Gastroesophageal sphincter (tissue), 3 donors: ENCODE data around the gene STK32C.

Experiments
- EP300 ChIP-seq: sonication (generic); formaldehyde crosslinking; IDR thresholded peaks from one replicate; pipeline ENCODE4 v1.6.1; 2017; ENCODE audit warnings: antibody characterized with exemption, mild to moderate bottlenecking
- POLR2AphosphoS5 ChIP-seq: sonication (generic); formaldehyde crosslinking; IDR thresholded peaks from one replicate; pipeline ENCODE4 v1.6.1; 2017; ENCODE audit warnings: antibody characterized with exemption
- TF ChIP-seq, protein P1 (sequence below), 4 experiments: fragments of 200-600 bp in 2 of 4; fragments of 450-650 bp in 2 of 4; sonication (generic) in 1 of 4; IDR thresholded peaks; one replicate each; pipeline ENCODE4 v1.5.1; 2017 to 2019; ENCODE audit warnings: antibody characterized with exemption in 4 of 4, mild to moderate bottlenecking in 2 of 4, moderate library complexity in 2 of 4

DNA sequence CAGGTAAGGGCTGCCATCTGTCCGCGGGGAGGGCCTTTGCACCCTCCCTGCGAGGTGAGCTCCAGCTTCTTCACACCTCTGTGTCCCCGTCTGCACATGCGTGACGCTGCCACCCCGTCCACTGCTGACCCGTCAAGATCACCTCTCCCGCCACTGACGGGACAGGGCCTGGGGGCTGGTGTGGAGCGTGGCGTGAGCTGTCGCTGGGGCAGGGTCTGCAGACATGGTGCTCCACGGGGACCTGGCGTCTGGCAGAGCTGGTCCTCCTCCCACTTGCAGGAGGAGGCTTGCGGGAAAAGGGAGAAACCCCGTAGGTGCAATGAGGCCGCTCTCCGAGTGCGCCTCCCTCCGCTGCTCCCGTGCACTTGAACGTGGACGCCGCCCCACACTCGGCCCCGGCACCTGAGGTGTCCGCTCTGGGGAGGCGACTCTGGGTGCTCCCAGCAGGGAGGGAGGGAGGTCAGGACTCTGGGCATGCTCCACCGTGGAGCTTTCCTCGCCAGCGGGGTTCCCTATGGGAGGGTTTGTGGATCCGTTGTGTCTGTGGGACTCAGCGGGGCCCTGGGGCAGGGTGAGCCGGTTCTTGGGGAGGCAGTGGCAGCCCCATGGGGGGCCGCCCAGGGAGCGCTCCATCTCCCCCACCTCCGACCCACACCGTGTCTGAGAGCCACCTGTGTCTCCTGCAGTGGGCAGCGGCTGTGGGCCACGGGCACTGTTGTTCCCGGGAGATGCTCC is 138.6 kb downstream of the STK32C start:
- TF ChIP-seq, protein P1, sequence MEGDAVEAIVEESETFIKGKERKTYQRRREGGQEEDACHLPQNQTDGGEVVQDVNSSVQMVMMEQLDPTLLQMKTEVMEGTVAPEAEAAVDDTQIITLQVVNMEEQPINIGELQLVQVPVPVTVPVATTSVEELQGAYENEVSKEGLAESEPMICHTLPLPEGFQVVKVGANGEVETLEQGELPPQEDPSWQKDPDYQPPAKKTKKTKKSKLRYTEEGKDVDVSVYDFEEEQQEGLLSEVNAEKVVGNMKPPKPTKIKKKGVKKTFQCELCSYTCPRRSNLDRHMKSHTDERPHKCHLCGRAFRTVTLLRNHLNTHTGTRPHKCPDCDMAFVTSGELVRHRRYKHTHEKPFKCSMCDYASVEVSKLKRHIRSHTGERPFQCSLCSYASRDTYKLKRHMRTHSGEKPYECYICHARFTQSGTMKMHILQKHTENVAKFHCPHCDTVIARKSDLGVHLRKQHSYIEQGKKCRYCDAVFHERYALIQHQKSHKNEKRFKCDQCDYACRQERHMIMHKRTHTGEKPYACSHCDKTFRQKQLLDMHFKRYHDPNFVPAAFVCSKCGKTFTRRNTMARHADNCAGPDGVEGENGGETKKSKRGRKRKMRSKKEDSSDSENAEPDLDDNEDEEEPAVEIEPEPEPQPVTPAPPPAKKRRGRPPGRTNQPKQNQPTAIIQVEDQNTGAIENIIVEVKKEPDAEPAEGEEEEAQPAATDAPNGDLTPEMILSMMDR (IDR thresholded peaks at IDR 0.05), result no peak
- TF ChIP-seq EP300, result no peak
- no peak for TF ChIP-seq POLR2AphosphoS5
